Measurements from ENCODE around the gene PPP4C.

The PPP4C gene

DNA sequence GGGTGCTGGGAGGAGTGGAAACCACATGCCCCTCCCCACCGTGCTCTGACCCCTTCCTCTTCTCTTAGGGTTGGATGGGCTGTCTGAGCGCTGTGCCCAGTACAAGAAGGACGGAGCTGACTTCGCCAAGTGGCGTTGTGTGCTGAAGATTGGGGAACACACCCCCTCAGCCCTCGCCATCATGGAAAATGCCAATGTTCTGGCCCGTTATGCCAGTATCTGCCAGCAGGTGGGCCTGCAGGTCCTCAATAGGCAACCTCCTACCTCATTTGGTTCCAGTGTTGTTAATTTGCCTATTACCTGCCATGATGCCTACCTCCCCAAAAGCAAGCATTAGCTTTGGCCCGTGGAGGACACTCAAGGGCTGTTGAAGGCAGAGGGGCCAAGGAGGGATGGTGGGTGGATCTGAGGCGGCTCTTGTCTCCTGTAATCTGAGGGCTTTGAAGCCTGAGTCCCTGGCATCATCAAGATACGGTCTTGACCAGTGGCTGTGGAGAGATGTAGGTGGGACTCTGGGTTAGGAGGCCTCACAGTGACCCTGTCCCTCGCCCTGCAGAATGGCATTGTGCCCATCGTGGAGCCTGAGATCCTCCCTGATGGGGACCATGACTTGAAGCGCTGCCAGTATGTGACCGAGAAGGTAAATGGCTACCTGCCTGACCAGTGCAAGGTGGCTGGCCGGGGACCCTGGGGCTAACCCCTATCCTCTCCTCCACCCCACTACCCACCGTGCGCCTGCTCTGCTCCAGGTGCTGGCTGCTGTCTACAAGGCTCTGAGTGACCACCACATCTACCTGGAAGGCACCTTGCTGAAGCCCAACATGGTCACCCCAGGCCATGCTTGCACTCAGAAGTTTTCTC is 6.8 kb upstream of the PPP4C start:
- H3K27me3 ChIP-seq (ENCODE audit: control insufficient read depth, insufficient read depth, low read length), result no peaks in the 10 kb centered on the region
- no peak overlapping the region for H3K4me3 ChIP-seq (ENCODE audit: low read depth, low read length)
- peaks cover 55% of the 10 kb centered on the region for H3K36me3 ChIP-seq (ENCODE audit: control insufficient read depth, insufficient read depth, low read length)
- H3K4me1 ChIP-seq (ENCODE audit: control insufficient read depth, insufficient read depth, low read length), result peaks cover 6% of the 10 kb centered on the region
- H3K9me3 ChIP-seq (ENCODE audit: control insufficient read depth, insufficient read depth, low read length), result no peaks in the 10 kb centered on the region
- H3K9ac ChIP-seq (ENCODE audit: low read depth, low read length), result no peak overlapping the region

- H3K27me3 ChIP-seq (ENCODE audit: control insufficient read depth, insufficient read depth, low read length), result no peaks in the 10 kb centered on the region
- H3K4me3 ChIP-seq (ENCODE audit: low read depth, low read length), result no peak overlapping the region
- H3K9ac ChIP-seq (ENCODE audit: low read depth, low read length), result no peak overlapping the region
- peaks cover 6% of the 10 kb centered on the region for H3K4me1 ChIP-seq (ENCODE audit: control insufficient read depth, insufficient read depth, low read length)
- H3K9me3 ChIP-seq (ENCODE audit: control insufficient read depth, insufficient read depth, low read length), result no peaks in the 10 kb centered on the region
- H3K36me3 ChIP-seq (ENCODE audit: control insufficient read depth, insufficient read depth, low read length), result peaks cover 55% of the 10 kb centered on the region
Observed at GRCh38 chr16:30069611-30070462, 6.0 kb upstream of the PPP4C start.

- H3K4me3 ChIP-seq (ENCODE audit: low read depth, low read length), result no peak overlapping the region
- no peaks in the 10 kb centered on the region for H3K9me3 ChIP-seq (ENCODE audit: control insufficient read depth, insufficient read depth, low read length)
- peaks cover 55% of the 10 kb centered on the region for H3K36me3 ChIP-seq (ENCODE audit: control insufficient read depth, insufficient read depth, low read length)
- no peak overlapping the region for H3K9ac ChIP-seq (ENCODE audit: low read depth, low read length)
- H3K27me3 ChIP-seq (ENCODE audit: control insufficient read depth, insufficient read depth, low read length), result no peaks in the 10 kb centered on the region
- peaks cover 6% of the 10 kb centered on the region for H3K4me1 ChIP-seq (ENCODE audit: control insufficient read depth, insufficient read depth, low read length)
Observed at GRCh38 chr16:30070490-30070889, 5.3 kb upstream of the PPP4C start.

DNA sequence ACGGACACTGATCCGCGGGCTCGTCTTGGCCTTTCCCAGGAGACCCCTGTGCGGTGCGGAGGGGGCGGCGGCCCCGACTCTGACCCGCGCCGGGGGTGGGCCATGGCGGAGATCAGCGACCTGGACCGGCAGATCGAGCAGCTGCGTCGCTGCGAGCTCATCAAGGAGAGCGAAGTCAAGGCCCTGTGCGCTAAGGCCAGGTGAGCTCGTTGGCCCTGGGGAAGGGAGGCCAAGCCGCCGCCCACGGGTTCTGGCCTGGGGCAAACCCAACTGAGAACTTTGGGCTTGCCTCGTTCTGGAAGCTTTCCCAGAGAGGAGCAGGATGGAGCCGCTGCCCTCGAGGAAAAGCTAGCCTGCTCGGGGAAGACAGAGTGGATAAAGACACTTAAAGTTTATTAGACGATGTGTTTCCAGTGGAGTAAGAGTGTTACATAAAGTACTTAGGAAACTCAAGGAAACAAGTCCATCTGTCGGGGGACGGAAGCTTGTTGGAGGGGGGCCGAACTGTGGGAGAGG is 540 bp downstream of the PPP4C start:
- peak overlapping the region; percentile 82 for H3K4me3 ChIP-seq (ENCODE audit: low read depth, low read length)
- H3K9me3 ChIP-seq (ENCODE audit: control insufficient read depth, insufficient read depth, low read length), result no peaks in the 10 kb centered on the region
- no peaks in the 10 kb centered on the region for H3K27me3 ChIP-seq (ENCODE audit: control insufficient read depth, insufficient read depth, low read length)
- H3K4me1 ChIP-seq (ENCODE audit: control insufficient read depth, insufficient read depth, low read length), result peaks cover 4% of the 10 kb centered on the region
- peak overlapping the region; percentile 81 for H3K9ac ChIP-seq (ENCODE audit: low read depth, low read length)
- peaks cover 29% of the 10 kb centered on the region for H3K36me3 ChIP-seq (ENCODE audit: control insufficient read depth, insufficient read depth, low read length)

GRCh38 chr16:30077656-30078055 is 1.9 kb downstream of the PPP4C start:
- Histone ChIP-seq H3K4me3 (ENCODE audit: low read depth, low read length) (no peak overlapping the region), H3K4me1 (ENCODE audit: control insufficient read depth, insufficient read depth, low read length) (peaks cover 4% of the 10 kb centered on the region), H3K36me3 (ENCODE audit: control insufficient read depth, insufficient read depth, low read length) (peaks cover 32% of the 10 kb centered on the region), H3K9me3 (ENCODE audit: control insufficient read depth, insufficient read depth, low read length) (no peaks in the 10 kb centered on the region), H3K27me3 (ENCODE audit: control insufficient read depth, insufficient read depth, low read length) (no peaks in the 10 kb centered on the region), H3K9ac (ENCODE audit: low read depth, low read length) (no peak overlapping the region)

- H3K9ac ChIP-seq (ENCODE audit: low read depth, low read length), result no peak overlapping the region
- peaks cover 42% of the 10 kb centered on the region for H3K36me3 ChIP-seq (ENCODE audit: control insufficient read depth, insufficient read depth, low read length)
- H3K4me1 ChIP-seq (ENCODE audit: control insufficient read depth, insufficient read depth, low read length), result peaks cover 4% of the 10 kb centered on the region
- no peak overlapping the region for H3K4me3 ChIP-seq (ENCODE audit: low read depth, low read length)
- no peaks in the 10 kb centered on the region for H3K27me3 ChIP-seq (ENCODE audit: control insufficient read depth, insufficient read depth, low read length)
- H3K9me3 ChIP-seq (ENCODE audit: control insufficient read depth, insufficient read depth, low read length), result no peaks in the 10 kb centered on the region
Observed at GRCh38 chr16:30078744-30079143, 3.0 kb downstream of the PPP4C start.

DNA sequence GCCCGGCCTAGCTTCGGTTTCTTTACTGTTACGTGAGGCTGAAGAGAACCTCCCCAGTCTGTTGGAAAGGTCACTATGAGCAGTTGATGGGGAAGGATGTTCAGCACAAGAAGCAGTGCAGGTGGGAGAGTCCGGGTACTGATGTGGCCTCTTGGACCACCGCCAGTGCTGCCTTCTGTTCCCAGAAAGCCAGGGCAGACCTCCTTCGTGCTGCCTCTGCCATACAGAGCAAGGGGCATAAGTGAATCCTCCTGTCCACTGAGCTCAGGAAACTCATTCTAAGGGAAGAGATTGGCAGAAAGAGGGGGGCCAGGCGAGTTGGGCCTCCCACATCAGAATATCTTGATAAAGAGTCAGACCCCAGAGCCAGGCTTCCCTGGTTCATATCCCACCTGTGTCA is 3.7 kb downstream of the PPP4C start:
- H3K9ac ChIP-seq (ENCODE audit: low read depth, low read length), result no peak overlapping the region
- H3K4me3 ChIP-seq (ENCODE audit: low read depth, low read length), result no peak overlapping the region
- no peaks in the 10 kb centered on the region for H3K27me3 ChIP-seq (ENCODE audit: control insufficient read depth, insufficient read depth, low read length)
- no peaks in the 10 kb centered on the region for H3K9me3 ChIP-seq (ENCODE audit: control insufficient read depth, insufficient read depth, low read length)
- peaks cover 50% of the 10 kb centered on the region for H3K36me3 ChIP-seq (ENCODE audit: control insufficient read depth, insufficient read depth, low read length)
- H3K4me1 ChIP-seq (ENCODE audit: control insufficient read depth, insufficient read depth, low read length), result peaks cover 4% of the 10 kb centered on the region

DNA sequence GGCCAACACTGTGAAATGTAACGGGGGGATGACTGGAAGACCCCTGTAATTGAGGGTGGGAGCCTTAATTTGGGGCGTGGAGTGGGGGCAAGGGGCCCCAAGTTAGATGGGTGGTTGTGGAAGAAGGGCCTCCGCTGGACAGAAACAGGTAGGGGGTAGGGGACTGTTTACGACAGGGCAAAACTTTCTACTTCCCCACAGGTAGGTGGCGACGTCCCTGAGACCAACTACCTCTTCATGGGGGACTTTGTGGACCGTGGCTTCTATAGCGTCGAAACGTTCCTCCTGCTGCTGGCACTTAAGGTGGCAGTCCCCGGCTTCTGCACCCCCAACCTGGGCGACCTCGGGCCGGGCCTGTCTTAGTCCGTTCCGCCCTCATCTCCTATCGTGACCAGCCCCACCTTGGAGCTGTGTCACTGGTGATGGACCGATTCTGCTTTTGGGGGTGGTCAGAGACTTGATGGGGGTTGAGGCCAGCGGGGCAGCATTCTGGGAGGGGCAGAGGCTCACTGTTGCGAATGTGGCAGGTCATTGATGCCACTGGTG is 6.8 kb downstream of the PPP4C start:
- H3K9ac ChIP-seq (ENCODE audit: low read depth, low read length), result no peak overlapping the region
- no peaks in the 10 kb centered on the region for H3K4me1 ChIP-seq (ENCODE audit: control insufficient read depth, insufficient read depth, low read length)
- H3K9me3 ChIP-seq (ENCODE audit: control insufficient read depth, insufficient read depth, low read length), result no peaks in the 10 kb centered on the region
- H3K4me3 ChIP-seq (ENCODE audit: low read depth, low read length), result no peak overlapping the region
- H3K36me3 ChIP-seq (ENCODE audit: control insufficient read depth, insufficient read depth, low read length), result peaks cover 54% of the 10 kb centered on the region
- no peaks in the 10 kb centered on the region for H3K27me3 ChIP-seq (ENCODE audit: control insufficient read depth, insufficient read depth, low read length)

GRCh38 chr16:30083216-30084055 is 7.6 kb downstream of the PPP4C start:
- H3K9ac ChIP-seq (ENCODE audit: low read depth, low read length), result no peak overlapping the region
- H3K9me3 ChIP-seq (ENCODE audit: control insufficient read depth, insufficient read depth, low read length), result no peaks in the 10 kb centered on the region
- no peaks in the 10 kb centered on the region for H3K27me3 ChIP-seq (ENCODE audit: control insufficient read depth, insufficient read depth, low read length)
- no peaks in the 10 kb centered on the region for H3K4me1 ChIP-seq (ENCODE audit: control insufficient read depth, insufficient read depth, low read length)
- peaks cover 48% of the 10 kb centered on the region for H3K36me3 ChIP-seq (ENCODE audit: control insufficient read depth, insufficient read depth, low read length)
- H3K4me3 ChIP-seq (ENCODE audit: low read depth, low read length), result no peak overlapping the region

DNA sequence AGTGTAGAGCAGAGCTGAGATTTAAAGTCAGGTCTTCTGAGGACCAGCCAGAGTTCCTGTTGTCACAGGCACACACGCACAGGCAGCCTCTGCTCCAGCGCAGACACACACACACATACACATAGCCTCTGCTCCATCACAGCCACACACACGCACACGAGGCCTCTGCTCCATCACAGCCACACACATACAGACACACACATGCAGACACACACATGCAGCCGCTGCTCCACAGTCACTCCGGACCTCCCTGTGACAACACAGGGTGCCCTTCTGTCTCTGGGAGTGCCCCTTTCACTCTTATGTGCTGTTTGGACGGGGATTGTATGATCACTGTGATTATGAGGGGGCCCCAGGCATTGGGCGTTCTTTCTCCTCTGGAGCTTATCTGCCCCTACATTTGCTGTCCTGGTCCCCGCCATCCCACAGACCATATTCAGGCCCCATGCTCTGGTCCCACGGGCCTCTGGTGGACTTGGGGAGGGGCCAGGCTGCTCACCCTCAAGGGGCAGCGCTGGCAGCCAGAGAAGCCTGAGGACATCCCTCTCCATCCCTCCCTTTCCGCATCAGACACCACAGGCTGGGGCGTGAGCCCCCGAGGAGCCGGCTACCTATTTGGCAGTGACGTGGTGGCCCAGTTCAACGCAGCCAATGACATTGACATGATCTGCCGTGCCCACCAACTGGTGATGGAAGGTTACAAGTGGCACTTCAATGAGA is 8.5 kb downstream of the PPP4C start:
- H3K27me3 ChIP-seq (ENCODE audit: control insufficient read depth, insufficient read depth, low read length), result no peaks in the 10 kb centered on the region
- no peak overlapping the region for H3K9ac ChIP-seq (ENCODE audit: low read depth, low read length)
- H3K36me3 ChIP-seq (ENCODE audit: control insufficient read depth, insufficient read depth, low read length), result peaks cover 44% of the 10 kb centered on the region
- H3K4me1 ChIP-seq (ENCODE audit: control insufficient read depth, insufficient read depth, low read length), result no peaks in the 10 kb centered on the region
- H3K4me3 ChIP-seq (ENCODE audit: low read depth, low read length), result no peak overlapping the region
- H3K9me3 ChIP-seq (ENCODE audit: control insufficient read depth, insufficient read depth, low read length), result no peaks in the 10 kb centered on the region
